Naive thymus-derived CD4-positive, alpha-beta T cell (primary cell): ENCODE measurements around the gene ZNF778. TPM values are rescaled to one million over a fixed set of nuclear protein-coding genes. Genes with fewer than 3 reads are reported as not detected.

ENCODE experiments used
- ATAC-seq: fragments of 150-1000 bp; cut with Tn5 transposase; 2 replicates; pipeline ENCODE4 v1.10.0; 2021; ENCODE audit warnings: mild to moderate bottlenecking, moderate library complexity
- CTCF ChIA-PET: fragments of 350-600 bp; sonication (Branson Sonifier 250); formaldehyde crosslinking; loops from one replicate; lab custom pipeline; 2021; ENCODE audit warnings: antibody characterized with exemption; lab: Charles Lee
- POLR2A ChIA-PET: fragments of 350-600 bp; sonication (Branson Sonifier 250); formaldehyde crosslinking; loops from one replicate; lab custom pipeline; 2021; ENCODE audit warnings: antibody characterized with exemption, inconsistent platforms; lab: Charles Lee
- DNase-seq, 9 donors: peaks; one replicate each; pipeline versions ENCODE4 v3.0.0 to v3.0.0-alpha.2; 2020 to 2022; ENCODE audit warnings: mixed read lengths in 1 of 9
- H3K27ac ChIP-seq: one replicate; pipeline ENCODE4 v1.7.0; 2013; ENCODE audit warnings: mild to moderate bottlenecking, low read depth, low read length, moderate library complexity
- H3K27me3 ChIP-seq, 2 donors: one replicate each; pipeline ENCODE4 v1.7.0; 2013; ENCODE audit warnings: low read length in 2 of 2, mild to moderate bottlenecking in 2 of 2, moderate library complexity in 2 of 2; ENCODE audit not compliant: control insufficient read depth in 2 of 2, insufficient read depth in 2 of 2
- H3K36me3 ChIP-seq, 3 experiments: 1 replicate in 2 of 3; 2 replicates in 1 of 3; pipeline ENCODE4 v1.7.0; 2013; ENCODE audit warnings: low read length in 3 of 3, mild to moderate bottlenecking in 3 of 3, moderate library complexity in 1 of 3; ENCODE audit not compliant: insufficient read depth in 3 of 3, control insufficient read depth in 2 of 3
- H3K4me1 ChIP-seq, 2 donors: one replicate each; pipeline ENCODE4 v1.7.0; 2013; ENCODE audit warnings: low read length in 2 of 2, mild to moderate bottlenecking in 2 of 2, moderate library complexity in 1 of 2; ENCODE audit not compliant: control insufficient read depth in 2 of 2, insufficient read depth in 2 of 2
- H3K4me3 ChIP-seq: 2 replicates; pipeline ENCODE4 v1.7.0; 2013; ENCODE audit warnings: mild to moderate bottlenecking, low read length
- H3K9me3 ChIP-seq, 3 experiments: 1 replicate in 2 of 3; 2 replicates in 1 of 3; pipeline ENCODE4 v1.7.0; 2013; ENCODE audit warnings: low read length in 3 of 3; ENCODE audit not compliant: control insufficient read depth in 2 of 3
- H3K27ac Mint-ChIP-seq, 9 donors: one replicate each; pipeline ENCODE4 v1.8.0; 2020 to 2022; ENCODE audit warnings: mixed read lengths in 9 of 9, mild to moderate bottlenecking in 8 of 9, moderate library complexity in 5 of 9, inconsistent platforms in 2 of 9
- H3K27me3 Mint-ChIP-seq, 5 donors: one replicate each; pipeline ENCODE4 v1.8.0; 2021 to 2022; ENCODE audit warnings: mixed read lengths in 5 of 5, mild to moderate bottlenecking in 1 of 5
- H3K36me3 Mint-ChIP-seq, 5 donors: one replicate each; pipeline ENCODE4 v1.8.0; 2020 to 2022; ENCODE audit warnings: mixed read lengths in 5 of 5, mild to moderate bottlenecking in 3 of 5, inconsistent platforms in 1 of 5
- H3K4me1 Mint-ChIP-seq, 7 donors: one replicate each; pipeline ENCODE4 v1.8.0; 2020 to 2022; ENCODE audit warnings: mixed read lengths in 7 of 7, mild to moderate bottlenecking in 3 of 7, inconsistent platforms in 1 of 7
- H3K4me3 Mint-ChIP-seq, 10 donors: one replicate each; pipeline ENCODE4 v1.8.0; 2020 to 2022; ENCODE audit warnings: mild to moderate bottlenecking in 10 of 10, mixed read lengths in 10 of 10, moderate library complexity in 6 of 10, inconsistent platforms in 2 of 10
- H3K9me3 Mint-ChIP-seq, 11 donors: one replicate each; pipeline ENCODE4 v1.8.0; 2020 to 2022; ENCODE audit warnings: mixed read lengths in 11 of 11, mild to moderate bottlenecking in 4 of 11, inconsistent platforms in 1 of 11, moderate library complexity in 1 of 11
- intact Hi-C, 2 donors: fragments of 100-400 bp; cut with micrococcal nuclease; formaldehyde crosslinking; loops; one replicate each; pipeline ENCODE4 v1.15.1; 2023
- polyA plus RNA-seq, 2 donors: library from polyadenylated mRNA; unstranded; fragments of 300-500 nt; fragmentation: Illumina TruSeq; gene quantifications; one replicate each; pipeline ENCODE4 v1.2.3, GENCODE V29; 2021
- total RNA-seq, 6 experiments: library from RNA in 5 of 6; stranded (reverse) in 5 of 6; gene quantifications; 1 replicate in 5 of 6; 2 replicates in 1 of 6; pipeline ENCODE4 v1.2.3 and lab custom pipeline; 2021 to 2026

Gene ZNF778
- total and polyA plus RNA-seq, 7 experiments from 2014 or later, result 4.0 to 13.5 (median 6.5) TPM

GRCh38 chr16:89210904-89211515 is 6.5 kb upstream of the ZNF778 start:
- H3K27me3 Mint-ChIP-seq, result peaks cover 7 to 20% (median 16%) of the 10 kb centered on the region in 5 donors
- H3K4me1 ChIP-seq, result peaks cover 0 to 1% of the 10 kb centered on the region in 2 donors
- DNase-seq (no peak), ATAC-seq (no peak)
- ChIA-PET CTCF (interaction anchor here (0.6 to 1.3 kb wide), 3 partner anchors 13 to 473 kb away, joined by 3 to 4 read pairs (median 3); no protein-coding TSS in a partner anchor), POLR2A (no interaction called here)
- H3K36me3 Mint-ChIP-seq, result peaks cover 0 to 3% (median 0%) of the 10 kb centered on the region in 5 donors
- peaks cover 0 to 16% (median 9%) of the 10 kb centered on the region in 7 donors for H3K4me1 Mint-ChIP-seq
- H3K9me3 ChIP-seq, result no peaks in the 10 kb centered on the region
- intact Hi-C loops, result no loop called here
- peak overlapping the region in 1 of 9 donors; percentile 3 for H3K27ac Mint-ChIP-seq
- H3K27me3 ChIP-seq, result no peaks in the 10 kb centered on the region
- H3K27ac ChIP-seq, result no peak overlapping the region
- H3K9me3 Mint-ChIP-seq, result no peaks in the 10 kb centered on the region
- no peak overlapping the region for H3K4me3 Mint-ChIP-seq
- H3K36me3 ChIP-seq, result no peaks in the 10 kb centered on the region
- no peak overlapping the region for H3K4me3 ChIP-seq

- Mint-ChIP-seq H3K27ac (peak overlapping the region; percentile 68 to 99 (median 86)), H3K9me3 (no peaks in the 10 kb centered on the region), H3K4me1 (peaks cover 9 to 38% (median 29%) of the 10 kb centered on the region in 7 donors), H3K4me3 (peak overlapping the region; percentile 68 to 96 (median 92)), H3K27me3 (no peaks in the 10 kb centered on the region), H3K36me3 (peaks cover 2 to 4% (median 2%) of the 10 kb centered on the region in 5 donors)
- DNase-seq, result peak; percentile 61 to 83 (median 80)
- ChIA-PET CTCF (interaction anchor here (0.7 to 1.4 kb wide), 7 partner anchors 73 to 515 kb away, joined by 3 to 8 read pairs (median 4); no protein-coding TSS in a partner anchor), POLR2A (interaction anchor here (0.7 to 2.7 kb wide), 7 partner anchors 24 to 405 kb away, joined by 3 to 13 read pairs (median 5); partner anchors contain the start of genes APRT, GALNS and TRAPPC2L)
- intact Hi-C loops, result loop anchor here (1.0 to 5.0 kb wide), 24 partner anchors 15 to 774 kb away; partner anchors contain the start of genes CDH15 (in 2 of the 2), TRAPPC2L (in 2 of the 2), ZC3H18 (in 2 of the 2) and CTU2 (in 1 of the 2)
- Histone ChIP-seq H3K4me1 (peaks cover 5 to 10% of the 10 kb centered on the region in 2 donors), H3K36me3 (peaks cover 0 to 17% (median 0%) of the 10 kb centered on the region in 3 experiments), H3K9me3 (no peaks in the 10 kb centered on the region), H3K27ac (peak overlapping the region; percentile 99), H3K27me3 (no peaks in the 10 kb centered on the region), H3K4me3 (peak overlapping the region; percentile 56)
- peak; percentile 82 for ATAC-seq
Measured at GRCh38 chr16:89216315-89217137, 977 bp upstream of the ZNF778 start.

GRCh38 chr16:89217138-89217387 is 440 bp upstream of the ZNF778 start:
- H3K4me3 Mint-ChIP-seq, result peak overlapping the region; percentile 68 to 96 (median 92)
- Histone ChIP-seq H3K27me3 (no peaks in the 10 kb centered on the region), H3K9me3 (no peaks in the 10 kb centered on the region), H3K4me1 (peaks cover 5 to 10% of the 10 kb centered on the region in 2 donors), H3K36me3 (peaks cover 0 to 23% (median 5%) of the 10 kb centered on the region in 3 experiments), H3K27ac (peak overlapping the region; percentile 99), H3K4me3 (peak overlapping the region; percentile 56)
- POLR2A ChIA-PET, result interaction anchor here (0.6 to 2.7 kb wide), 10 partner anchors 10 to 761 kb away, joined by 3 to 13 read pairs (median 3); partner anchors contain the start of genes GALNS, SPG7 and TRAPPC2L
- no peak for ATAC-seq
- H3K4me1 Mint-ChIP-seq, result peaks cover 12 to 39% (median 29%) of the 10 kb centered on the region in 7 donors
- peak overlapping the region; percentile 68 to 99 (median 86) for H3K27ac Mint-ChIP-seq
- no peaks in the 10 kb centered on the region for H3K9me3 Mint-ChIP-seq
- peaks cover 5 to 9% (median 6%) of the 10 kb centered on the region in 5 donors for H3K36me3 Mint-ChIP-seq
- no peaks in the 10 kb centered on the region for H3K27me3 Mint-ChIP-seq
- intact Hi-C loops, result loop anchor here (1.0 to 5.0 kb wide), 18 partner anchors 16 to 775 kb away; partner anchors contain the start of genes ZC3H18 (in 2 of the 2), CDH15 (in 1 of the 2), CTU2 (in 1 of the 2) and GALNS (in 1 of the 2)
- DNase-seq, result no peak
- CTCF ChIA-PET, result interaction anchor here (0.9 to 1.4 kb wide), 2 partner anchors 273 to 480 kb away, joined by 4 to 7 read pairs; no protein-coding TSS in a partner anchor

GRCh38 chr16:89219365-89219764 is 1.9 kb downstream of the ZNF778 start:
- H3K27me3 ChIP-seq, result no peaks in the 10 kb centered on the region
- H3K36me3 ChIP-seq, result peaks cover 7 to 44% (median 15%) of the 10 kb centered on the region in 3 experiments
- Mint-ChIP-seq H3K27me3 (no peaks in the 10 kb centered on the region), H3K36me3 (peaks cover 9 to 21% (median 19%) of the 10 kb centered on the region in 5 donors), H3K4me1 (peaks cover 12 to 39% (median 29%) of the 10 kb centered on the region in 7 donors), H3K4me3 (peak overlapping the region; percentile 25 to 92 (median 66)), H3K9me3 (no peaks in the 10 kb centered on the region), H3K27ac (peak overlapping the region in 2 of 9 donors; percentile 18 to 46)
- CTCF ChIA-PET, result no interaction called here
- DNase-seq (no peak), ATAC-seq (no peak)
- POLR2A ChIA-PET, result no interaction called here
- H3K9me3 ChIP-seq, result no peaks in the 10 kb centered on the region
- no peak overlapping the region for H3K27ac ChIP-seq
- no peak overlapping the region for H3K4me3 ChIP-seq
- intact Hi-C loops, result loop anchor here in 1 of 2 donors (5.0 kb wide), 1 partner anchor 777 kb away; no protein-coding TSS in a partner anchor
- H3K4me1 ChIP-seq, result peaks cover 5 to 10% of the 10 kb centered on the region in 2 donors

- Mint-ChIP-seq H3K9me3 (peaks cover 0 to 10% (median 7%) of the 10 kb centered on the region in 11 donors), H3K4me3 (no peak overlapping the region), H3K27ac (no peak overlapping the region), H3K27me3 (no peaks in the 10 kb centered on the region), H3K4me1 (peaks cover 8 to 24% (median 16%) of the 10 kb centered on the region in 7 donors), H3K36me3 (peaks cover 19 to 42% (median 38%) of the 10 kb centered on the region in 5 donors)
- Histone ChIP-seq H3K4me3 (no peak overlapping the region), H3K36me3 (peaks cover 9 to 59% (median 27%) of the 10 kb centered on the region in 3 experiments), H3K9me3 (peaks cover 0 to 1% (median 0%) of the 10 kb centered on the region in 3 experiments), H3K4me1 (peaks cover 4 to 5% of the 10 kb centered on the region in 2 donors), H3K27ac (no peak overlapping the region), H3K27me3 (no peaks in the 10 kb centered on the region)
- intact Hi-C loops, result no loop called here
- DNase-seq (no peak), ATAC-seq (no peak)
- ChIA-PET CTCF (no interaction called here), POLR2A (no interaction called here)
Measured at GRCh38 chr16:89221604-89222003, 4.1 kb downstream of the ZNF778 start.

GRCh38 chr16:89222931-89223330 is 5.4 kb downstream of the ZNF778 start:
- peaks cover 0 to 15% (median 9%) of the 10 kb centered on the region in 3 experiments for H3K9me3 ChIP-seq
- peaks cover 22 to 65% (median 31%) of the 10 kb centered on the region in 3 experiments for H3K36me3 ChIP-seq
- Mint-ChIP-seq H3K4me3 (no peak overlapping the region), H3K27me3 (no peaks in the 10 kb centered on the region), H3K36me3 (peaks cover 30 to 55% (median 51%) of the 10 kb centered on the region in 5 donors), H3K27ac (no peak overlapping the region), H3K9me3 (peaks cover 0 to 22% (median 15%) of the 10 kb centered on the region in 11 donors), H3K4me1 (peaks cover 7 to 19% (median 12%) of the 10 kb centered on the region in 7 donors)
- POLR2A ChIA-PET, result no interaction called here
- DNase-seq (no peak), ATAC-seq (no peak)
- intact Hi-C loops, result no loop called here
- H3K4me1 ChIP-seq, result peaks cover 0 to 4% of the 10 kb centered on the region in 2 donors
- H3K4me3 ChIP-seq, result no peak overlapping the region
- no peak overlapping the region for H3K27ac ChIP-seq
- CTCF ChIA-PET, result no interaction called here
- no peaks in the 10 kb centered on the region for H3K27me3 ChIP-seq
